GM11168 (cell line): Measurements from ENCODE around the gene CACNA2D4.

Experiments used
- in situ Hi-C: fragments of 300-500 bp; cut with MboI; formaldehyde crosslinking; loops from one replicate; pipeline ENCODE4 v1.12.0; 2022; ENCODE audit warnings: low sequenced_read_pairs; ENCODE audit not compliant: unreplicated experiment

CACNA2D4 gene

GRCh38 chr12:1836854-1837421 lies 81.5 kb downstream of the CACNA2D4 start:
- in situ Hi-C loops = no loop called here

GRCh38 chr12:1836241-1836803 lies 82.1 kb downstream of the CACNA2D4 start:
- in situ Hi-C loops = no loop called here

- in situ Hi-C loops = no loop called here
Observed at GRCh38 chr12:1835211-1836131, 83.0 kb downstream of the CACNA2D4 start.

GRCh38 chr12:1834186-1834925 lies 84.1 kb downstream of the CACNA2D4 start:
- in situ Hi-C loops = no loop called here

GRCh38 chr12:1833596-1834028 lies 84.8 kb downstream of the CACNA2D4 start:
- in situ Hi-C loops = no loop called here

- in situ Hi-C loops = no loop called here
Observed at GRCh38 chr12:1832801-1833595, 85.5 kb downstream of the CACNA2D4 start.

GRCh38 chr12:1830981-1831963 lies 87.2 kb downstream of the CACNA2D4 start:
- in situ Hi-C loops = no loop called here

- in situ Hi-C loops = no loop called here
Observed at GRCh38 chr12:1830401-1830845, 88.0 kb downstream of the CACNA2D4 start.

GRCh38 chr12:1829306-1829900 lies 89.0 kb downstream of the CACNA2D4 start:
- in situ Hi-C loops = no loop called here

GRCh38 chr12:1828856-1829255 lies 89.6 kb downstream of the CACNA2D4 start:
- in situ Hi-C loops = no loop called here

GRCh38 chr12:1827826-1828805 lies 90.3 kb downstream of the CACNA2D4 start:
- in situ Hi-C loops = no loop called here

- in situ Hi-C loops = no loop called here
Observed at GRCh38 chr12:1826867-1827705, 91.4 kb downstream of the CACNA2D4 start.

GRCh38 chr12:1826401-1826800 lies 92.1 kb downstream of the CACNA2D4 start:
- in situ Hi-C loops = no loop called here

GRCh38 chr12:1825382-1826102 lies 92.9 kb downstream of the CACNA2D4 start:
- in situ Hi-C loops = no loop called here

- in situ Hi-C loops = no loop called here
Observed at GRCh38 chr12:1823237-1823636, 95.2 kb downstream of the CACNA2D4 start.

GRCh38 chr12:1822699-1823098 lies 95.8 kb downstream of the CACNA2D4 start:
- in situ Hi-C loops = no loop called here
